SU-DHL-6 (cell line): ENCODE results near the gene SPTBN5.

Experiments used
- EZH2phosphoT487 ChIP-seq: fragments of 200-600 bp; sonication (generic), shearing (Covaris generic); conservative IDR thresholded peaks from 2 replicates; pipeline ENCODE4 v1.6.1; 2018; ENCODE audit warnings: mild to moderate bottlenecking, antibody characterized with exemption, low read length, moderate library complexity, mixed read lengths
- TF ChIP-seq, protein P1 (sequence below): fragments of 200-600 bp; sonication (generic); IDR thresholded peaks from one replicate; pipeline ENCODE4 v1.5.1; 2017; ENCODE audit warnings: antibody characterized with exemption, mild to moderate bottlenecking, low read length, moderate library complexity; ENCODE audit not compliant: insufficient read depth, poor library complexity, severe bottlenecking

DNA sequence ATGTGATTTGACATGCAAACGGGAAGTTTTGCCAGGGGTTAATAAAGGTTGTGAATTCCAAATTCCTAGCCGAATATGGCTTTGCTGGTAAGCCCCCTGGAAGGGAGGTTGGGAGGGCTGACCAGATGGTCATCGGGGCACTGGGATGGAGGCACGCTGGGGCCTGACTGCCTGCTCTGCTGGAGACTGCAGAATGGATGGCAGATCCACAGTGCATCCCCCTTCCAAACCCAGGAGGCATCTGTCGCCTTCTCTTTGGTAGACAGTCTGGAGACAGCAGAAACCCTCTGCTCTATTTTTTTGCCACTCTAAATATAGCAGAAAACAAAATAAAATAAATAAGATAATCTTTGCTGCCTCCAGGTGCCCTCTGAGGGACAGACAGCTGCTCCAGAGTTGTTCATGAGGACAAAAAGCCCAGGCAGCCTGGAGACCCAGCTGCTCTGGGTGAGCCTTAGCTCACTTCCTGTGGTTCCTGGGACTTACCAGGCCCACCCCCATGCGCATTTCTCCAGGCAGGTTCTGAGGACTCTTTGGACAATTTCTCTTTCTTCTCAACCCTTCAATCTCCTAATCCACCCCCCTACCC, 6.1 kb upstream of the SPTBN5 start:
- TF ChIP-seq, protein P1, sequence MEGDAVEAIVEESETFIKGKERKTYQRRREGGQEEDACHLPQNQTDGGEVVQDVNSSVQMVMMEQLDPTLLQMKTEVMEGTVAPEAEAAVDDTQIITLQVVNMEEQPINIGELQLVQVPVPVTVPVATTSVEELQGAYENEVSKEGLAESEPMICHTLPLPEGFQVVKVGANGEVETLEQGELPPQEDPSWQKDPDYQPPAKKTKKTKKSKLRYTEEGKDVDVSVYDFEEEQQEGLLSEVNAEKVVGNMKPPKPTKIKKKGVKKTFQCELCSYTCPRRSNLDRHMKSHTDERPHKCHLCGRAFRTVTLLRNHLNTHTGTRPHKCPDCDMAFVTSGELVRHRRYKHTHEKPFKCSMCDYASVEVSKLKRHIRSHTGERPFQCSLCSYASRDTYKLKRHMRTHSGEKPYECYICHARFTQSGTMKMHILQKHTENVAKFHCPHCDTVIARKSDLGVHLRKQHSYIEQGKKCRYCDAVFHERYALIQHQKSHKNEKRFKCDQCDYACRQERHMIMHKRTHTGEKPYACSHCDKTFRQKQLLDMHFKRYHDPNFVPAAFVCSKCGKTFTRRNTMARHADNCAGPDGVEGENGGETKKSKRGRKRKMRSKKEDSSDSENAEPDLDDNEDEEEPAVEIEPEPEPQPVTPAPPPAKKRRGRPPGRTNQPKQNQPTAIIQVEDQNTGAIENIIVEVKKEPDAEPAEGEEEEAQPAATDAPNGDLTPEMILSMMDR, result no peak
- no peak for TF ChIP-seq EZH2phosphoT487
